Pons (tissue), 1 donor: ENCODE measurements around the gene TMEM178B.
"Not testable (repeated sequence)": the region's sequence is repeated elsewhere in the genome, so short reads cannot be mapped to it uniquely, and the experiment has no call there.

Experiments
- DNase-seq: peaks from one replicate; pipeline ENCODE4 v3.0.0-alpha.2; 2016; ENCODE audit warnings: low spot score

TMEM178B gene

DNA sequence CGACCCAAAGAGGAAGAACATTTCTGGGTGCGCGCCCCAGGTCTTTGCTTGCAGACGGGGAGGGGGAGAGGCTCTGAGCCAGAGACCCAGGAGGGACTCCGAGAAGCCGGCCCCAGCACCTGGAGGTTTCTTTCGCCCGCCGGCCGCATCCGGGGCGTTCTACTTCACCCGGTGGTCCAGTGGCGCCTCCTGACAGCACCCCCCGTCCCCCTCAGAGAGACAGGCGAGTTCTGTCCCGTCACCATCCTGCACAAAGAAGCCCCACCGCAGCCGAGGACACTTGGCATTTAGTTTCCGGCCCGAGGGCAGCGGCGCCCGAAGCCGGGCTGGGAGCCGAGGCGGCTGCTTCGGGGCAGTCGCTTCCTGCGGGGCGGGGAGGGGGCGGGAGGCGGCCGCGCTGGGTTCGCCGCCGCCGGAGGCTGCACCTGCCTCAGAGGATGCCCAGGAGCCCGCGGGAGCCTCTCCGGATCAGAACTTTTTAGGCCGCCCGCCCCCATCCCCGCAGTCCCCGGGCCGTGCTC, at the start of gene TMEM178B:
TMEM178B (plus strand) TSS at position 424 of the 521 bp plus-strand sequence.
- DNase-seq: no peak

DNA sequence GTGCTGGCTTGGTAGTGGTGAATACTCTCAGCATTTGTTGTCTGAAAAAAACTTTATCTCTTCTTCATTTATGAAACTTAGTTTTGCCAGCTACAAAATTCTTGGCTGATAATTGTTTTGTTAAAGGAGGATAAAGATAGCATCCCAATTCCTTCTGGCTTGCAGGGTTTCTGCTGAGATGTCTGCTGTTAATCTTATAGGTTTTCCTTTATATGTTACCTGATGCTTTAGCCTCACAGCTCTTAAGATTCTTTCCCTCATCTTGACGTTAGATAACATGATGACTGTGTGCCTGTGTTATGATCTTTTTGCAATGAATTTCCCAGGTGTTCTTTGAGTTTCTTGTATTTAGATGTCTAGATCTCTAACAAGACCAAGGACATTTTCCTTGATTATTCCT, 49.2 kb upstream of the TMEM178B start:
- DNase-seq: no peak

DNA sequence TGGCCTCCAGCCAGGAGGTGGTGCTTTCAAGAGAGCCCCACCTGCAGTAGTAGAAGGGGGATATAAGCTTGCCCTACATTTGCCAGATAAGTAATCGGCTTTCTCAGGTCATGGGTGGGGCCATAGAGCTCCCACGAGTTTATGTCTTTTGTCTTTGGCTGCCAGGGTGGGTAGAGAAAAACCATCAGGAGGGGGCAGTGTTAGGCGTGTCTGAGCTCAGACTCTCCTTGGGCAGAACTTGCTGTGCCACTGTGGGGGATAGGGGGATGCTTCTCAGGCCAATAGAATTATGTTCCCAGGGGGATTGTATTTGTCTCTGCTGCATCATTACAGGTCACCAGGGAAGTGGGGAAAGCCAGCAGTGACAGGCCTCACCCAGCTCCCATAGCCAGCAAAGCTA, 46.8 kb upstream of the TMEM178B start:
- no peak for DNase-seq

DNA sequence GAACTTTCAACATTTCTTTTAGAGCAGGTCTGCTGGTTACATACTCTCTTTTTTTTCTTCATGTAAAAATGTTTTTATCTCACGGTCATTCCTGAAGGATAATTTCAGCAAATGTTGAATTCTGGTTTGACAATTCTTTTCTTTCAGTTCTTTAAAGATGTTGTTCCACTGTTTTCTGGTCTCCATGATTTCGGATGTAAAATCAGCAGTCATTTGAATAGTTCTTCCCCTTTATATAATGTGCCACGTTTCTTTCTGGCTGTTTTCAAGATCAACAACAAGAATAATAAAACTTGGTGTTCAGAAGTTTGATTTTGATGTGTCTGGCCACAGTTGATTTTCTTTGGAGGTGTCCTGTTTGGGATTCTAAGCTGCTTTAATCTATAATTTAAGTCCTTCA, 45.1 kb upstream of the TMEM178B start:
- DNase-seq: no peak

DNA sequence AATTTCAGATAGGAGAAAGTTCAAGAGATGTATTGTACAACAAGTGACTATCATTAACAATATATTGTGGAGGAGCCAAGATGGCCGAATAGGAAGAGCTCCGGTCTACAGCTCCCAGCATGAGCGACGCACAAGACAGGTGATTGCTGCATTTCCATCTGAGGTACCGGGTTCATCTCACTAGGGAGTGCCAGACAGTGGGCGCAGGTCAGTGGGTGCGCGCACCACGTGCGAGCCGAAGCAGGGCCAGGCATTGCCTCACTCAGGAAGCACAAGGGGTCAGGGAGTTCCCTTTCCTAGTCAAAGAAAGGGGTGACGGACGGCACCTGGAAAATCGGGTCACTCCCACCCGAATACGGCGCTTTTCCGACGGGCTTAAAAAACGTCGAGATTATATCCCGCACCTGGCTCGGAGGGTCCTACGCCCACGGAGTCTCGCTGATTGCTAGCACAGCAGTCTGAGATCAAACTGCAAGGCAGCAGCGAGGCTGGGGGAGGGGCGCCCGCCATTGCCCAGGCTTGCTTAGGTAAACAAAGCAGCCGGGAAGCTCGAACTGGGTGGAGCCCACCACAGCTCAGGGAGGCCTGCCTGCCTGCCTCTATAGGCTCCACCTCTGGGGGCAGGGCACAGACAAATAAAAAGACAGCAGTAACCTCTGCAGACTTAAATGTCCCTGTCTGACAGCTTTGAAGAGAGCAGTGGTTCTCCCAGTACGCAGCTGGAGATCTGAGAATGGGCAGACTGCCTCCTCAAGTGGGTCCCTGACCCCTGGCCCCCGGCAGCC, 41.1 kb upstream of the TMEM178B start:
- not testable (repeated sequence) for DNase-seq

DNA sequence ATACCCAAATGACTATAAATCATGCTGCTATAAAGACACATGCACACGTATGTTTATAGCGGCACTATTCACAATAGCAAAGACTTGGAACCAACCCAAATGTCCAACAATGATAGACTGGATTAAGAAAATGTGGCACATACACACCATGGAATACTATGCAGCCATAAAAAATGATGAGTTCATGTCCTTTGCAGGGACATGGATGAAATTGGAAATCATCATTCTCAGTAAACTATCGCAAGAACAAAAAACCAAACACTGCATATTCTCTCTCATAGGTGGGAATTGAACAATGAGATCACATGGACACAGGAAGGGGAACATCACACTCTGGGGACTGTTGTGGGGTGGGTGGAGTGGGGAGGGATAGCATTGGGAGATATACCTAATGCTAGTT, 35.8 kb upstream of the TMEM178B start:
- not testable (repeated sequence) for DNase-seq

DNA sequence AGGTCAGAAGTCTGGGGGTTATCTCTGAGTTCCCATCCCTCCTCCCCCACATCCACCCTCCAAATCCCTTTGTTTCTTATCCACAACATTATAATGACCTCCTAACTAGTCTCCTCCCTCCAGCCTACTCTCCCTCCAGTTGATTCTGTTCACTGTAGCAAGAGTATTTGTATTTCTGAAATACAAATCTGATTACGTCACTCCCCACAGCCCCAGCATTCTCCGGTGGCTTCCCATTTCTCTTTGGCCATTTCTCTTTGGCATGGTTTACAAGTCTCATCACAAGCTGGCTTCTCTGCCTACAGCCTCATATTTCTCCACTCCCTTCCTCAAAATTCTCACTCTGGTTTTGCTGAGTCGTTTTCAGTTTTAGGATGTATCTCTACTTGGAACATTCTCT, 34.5 kb upstream of the TMEM178B start:
- DNase-seq: no peak

DNA sequence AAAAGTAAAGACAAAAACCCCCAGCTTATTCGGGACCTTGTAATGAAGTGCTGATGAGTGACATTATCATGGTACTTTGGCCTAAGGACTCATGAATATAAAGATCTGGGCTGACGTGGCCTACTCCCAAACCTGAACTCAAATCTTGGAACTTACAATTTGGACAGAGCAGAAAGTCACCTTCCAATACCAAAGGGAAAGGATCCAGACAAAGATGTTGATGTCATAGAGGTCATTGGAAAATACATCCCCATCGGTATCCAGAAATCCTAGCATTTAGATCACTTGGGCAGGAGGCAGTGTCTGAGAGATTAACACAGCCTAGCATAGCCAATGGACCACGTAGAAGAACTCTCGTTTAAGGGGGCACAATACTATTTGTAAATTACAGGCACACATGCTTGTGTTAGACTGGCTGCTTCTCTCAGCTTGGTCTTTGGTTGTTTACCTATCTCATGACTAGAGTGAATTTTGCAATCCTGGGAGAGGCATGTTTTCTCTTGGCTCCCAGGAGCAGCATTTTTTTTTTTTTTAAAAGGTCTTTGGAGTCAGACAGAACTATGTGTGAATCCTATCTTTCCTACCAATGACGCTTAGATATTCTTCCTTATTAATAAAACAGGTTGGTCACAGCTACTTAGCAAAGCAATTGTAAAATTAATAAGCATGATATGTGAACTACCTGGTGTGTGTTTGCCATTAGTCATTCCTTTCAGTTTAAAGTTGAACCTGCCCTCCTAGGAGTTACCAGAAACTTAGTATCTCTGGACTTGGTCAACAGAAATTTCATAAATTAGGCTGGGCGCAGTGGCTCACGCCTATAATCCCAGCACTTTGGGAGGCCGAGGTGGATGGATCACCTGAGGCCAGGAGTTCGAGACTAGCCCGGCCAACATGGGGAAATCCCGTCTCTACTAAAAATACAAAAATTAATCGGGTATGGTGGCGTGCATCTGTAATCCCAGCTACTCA, 31.4 kb upstream of the TMEM178B start:
- DNase-seq: no peak

DNA sequence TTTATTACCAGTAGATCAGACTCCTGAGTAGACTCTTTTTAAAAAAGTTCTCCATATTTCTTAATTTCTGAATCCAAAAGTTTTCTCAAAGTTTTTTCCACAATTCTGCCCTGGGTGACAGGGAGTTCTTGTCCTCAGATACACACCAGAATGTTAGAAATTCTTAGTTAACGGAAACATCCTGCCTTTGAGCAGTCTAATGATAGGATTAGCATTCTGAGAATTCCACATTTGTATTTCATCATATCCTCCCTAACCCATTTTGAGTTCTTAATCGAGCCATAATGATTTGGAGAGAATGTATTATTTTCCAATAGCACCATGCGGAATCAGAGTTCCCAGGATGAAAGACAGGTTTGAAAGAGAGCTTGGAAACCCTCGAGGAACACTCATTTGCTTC, 30.2 kb upstream of the TMEM178B start:
- no peak for DNase-seq

DNA sequence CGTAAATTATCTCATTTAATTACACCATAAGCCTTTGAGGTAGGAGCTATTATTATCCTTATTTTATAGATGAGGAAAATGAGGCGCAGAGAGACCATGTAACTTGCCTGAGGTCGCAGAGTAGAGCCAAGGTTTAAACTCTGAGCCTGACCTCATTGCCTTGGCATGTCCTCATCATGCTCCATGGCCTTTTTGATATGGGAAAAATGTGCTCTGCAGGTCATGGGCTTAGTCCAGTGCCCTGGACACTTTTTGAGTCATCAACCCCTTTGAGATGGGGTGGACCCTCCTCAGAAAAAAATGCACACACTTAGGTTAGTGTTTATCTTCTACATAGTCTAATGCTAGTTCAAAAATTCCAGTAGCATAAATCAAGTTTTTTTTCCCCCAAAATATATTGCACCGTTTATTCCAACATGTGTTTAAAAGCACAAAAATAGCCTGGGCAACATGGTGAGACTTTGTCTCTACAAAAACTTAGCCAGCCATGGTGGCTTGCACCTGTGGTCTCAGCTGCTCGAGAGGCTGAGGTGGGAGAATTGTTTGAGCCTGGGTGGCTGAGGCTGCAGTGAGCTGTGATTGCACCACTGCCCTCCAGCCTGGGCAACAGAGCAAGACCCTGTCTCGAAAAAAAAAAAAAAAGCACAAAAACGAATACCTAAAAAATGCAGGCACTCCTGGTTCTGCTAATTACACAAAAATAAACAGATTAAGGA, 28.6 kb upstream of the TMEM178B start:
- DNase-seq: no peak

DNA sequence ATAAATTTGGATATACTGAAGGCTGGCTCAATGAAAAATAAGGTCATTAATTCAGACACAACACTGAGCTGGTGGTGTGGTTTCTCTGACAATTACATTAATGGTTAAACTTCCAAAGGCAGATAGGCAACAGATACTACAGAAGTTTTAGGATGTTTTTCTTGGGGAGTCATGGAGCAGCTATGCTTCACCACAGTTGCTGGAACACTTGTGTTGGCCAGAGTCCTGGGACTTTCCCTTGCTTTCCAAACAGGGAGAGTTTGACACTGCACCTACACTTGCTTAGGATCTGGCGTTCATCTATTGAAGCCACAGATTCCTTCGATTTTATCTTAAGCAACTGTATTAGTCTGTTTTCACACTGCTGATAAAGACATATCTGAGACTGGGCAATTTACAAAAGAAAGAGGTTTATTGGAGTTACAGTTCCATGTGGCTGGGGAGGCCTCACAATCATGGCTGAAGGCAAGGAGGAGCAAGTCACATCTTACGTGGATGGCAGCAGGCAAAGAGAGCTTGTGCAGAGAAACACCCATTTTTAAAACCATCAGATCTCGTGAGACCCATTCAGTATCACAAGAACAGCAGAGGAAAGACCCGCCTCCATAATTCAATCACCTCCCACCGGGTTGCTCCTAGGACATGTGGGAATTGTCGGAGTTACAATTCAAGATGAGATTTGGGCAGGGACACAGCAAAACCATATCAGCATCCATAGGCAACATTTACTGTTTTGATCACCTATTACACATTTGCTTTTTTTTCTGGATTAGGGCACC, 27.8 kb upstream of the TMEM178B start:
- DNase-seq: no peak

DNA sequence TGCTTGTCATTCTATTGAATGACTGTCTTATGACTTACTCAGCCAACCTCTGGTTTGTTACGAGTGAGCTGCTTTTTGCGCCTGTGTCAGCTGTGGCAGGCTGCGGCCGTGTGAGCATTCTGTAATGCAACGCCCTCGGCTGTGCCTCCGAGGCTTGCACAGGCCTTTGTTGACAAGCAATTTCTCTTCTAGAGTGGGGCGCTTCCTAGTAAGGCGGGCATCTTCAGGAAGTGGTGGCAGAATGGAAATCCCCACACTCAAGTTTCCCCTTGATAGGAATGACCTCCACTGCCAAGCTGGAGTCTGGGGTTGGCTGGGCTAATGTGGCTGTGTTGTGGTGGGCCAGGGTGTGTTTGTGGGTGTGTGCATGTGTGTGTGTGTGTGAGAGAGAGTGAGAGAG, 20.2 kb upstream of the TMEM178B start:
- no peak for DNase-seq

DNA sequence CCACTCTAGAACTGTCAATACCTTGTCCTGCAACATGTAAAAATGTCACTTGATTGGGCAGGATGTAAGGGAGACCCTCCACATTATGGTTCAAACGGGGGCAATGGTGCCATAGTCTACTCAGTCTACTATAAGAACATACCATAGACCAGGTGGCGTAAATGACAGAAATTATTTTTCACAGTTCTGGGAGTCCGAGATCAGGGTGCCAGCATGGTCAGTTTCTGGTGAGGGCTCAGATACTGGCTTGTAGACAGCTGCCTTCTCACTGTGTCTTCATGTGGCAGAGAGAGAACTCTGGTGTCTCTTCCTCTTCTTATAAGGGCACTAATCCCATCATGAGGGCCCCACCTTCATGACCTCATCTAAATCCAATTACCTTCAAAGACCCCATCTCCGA, 18.7 kb upstream of the TMEM178B start:
- no peak for DNase-seq

DNA sequence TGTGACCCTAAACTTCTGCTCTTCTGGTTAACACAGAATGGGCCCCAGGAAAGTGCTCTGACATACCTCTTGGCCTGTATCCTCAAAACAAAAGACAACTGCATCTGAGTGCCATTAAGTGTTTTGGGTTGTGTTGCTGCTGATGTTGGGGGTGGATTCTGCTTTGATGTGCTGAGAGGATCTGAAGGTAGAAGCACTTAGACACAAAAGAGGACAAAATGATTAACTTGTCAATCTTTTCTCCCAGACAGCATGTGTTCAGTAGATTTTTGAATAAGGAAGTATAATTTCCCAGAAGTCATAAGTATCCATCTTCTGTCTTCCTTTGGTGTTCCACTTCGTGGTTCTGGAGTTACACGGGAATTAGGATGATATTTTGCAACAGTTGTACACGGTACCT, 16.1 kb upstream of the TMEM178B start:
- DNase-seq: no peak

DNA sequence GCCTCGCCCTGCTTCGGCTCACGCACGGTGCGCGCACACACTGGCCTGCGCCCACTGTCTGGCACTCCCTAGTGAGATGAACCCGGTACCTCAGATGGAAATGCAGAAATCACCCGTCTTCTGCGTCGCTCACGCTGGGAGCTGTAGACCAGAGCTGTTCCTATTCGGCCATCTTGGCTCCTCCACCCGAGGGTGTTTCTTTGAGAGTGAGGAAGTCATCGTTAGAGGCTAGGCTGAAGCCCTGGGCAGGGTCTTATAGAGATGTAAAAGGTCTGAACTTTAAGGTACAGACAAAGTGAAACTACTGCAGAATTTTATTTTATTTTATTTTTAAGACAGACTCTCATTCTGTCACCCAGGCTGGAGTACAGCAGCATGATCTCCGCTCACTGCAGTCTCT, 6.0 kb upstream of the TMEM178B start:
- DNase-seq: not testable (repeated sequence)

DNA sequence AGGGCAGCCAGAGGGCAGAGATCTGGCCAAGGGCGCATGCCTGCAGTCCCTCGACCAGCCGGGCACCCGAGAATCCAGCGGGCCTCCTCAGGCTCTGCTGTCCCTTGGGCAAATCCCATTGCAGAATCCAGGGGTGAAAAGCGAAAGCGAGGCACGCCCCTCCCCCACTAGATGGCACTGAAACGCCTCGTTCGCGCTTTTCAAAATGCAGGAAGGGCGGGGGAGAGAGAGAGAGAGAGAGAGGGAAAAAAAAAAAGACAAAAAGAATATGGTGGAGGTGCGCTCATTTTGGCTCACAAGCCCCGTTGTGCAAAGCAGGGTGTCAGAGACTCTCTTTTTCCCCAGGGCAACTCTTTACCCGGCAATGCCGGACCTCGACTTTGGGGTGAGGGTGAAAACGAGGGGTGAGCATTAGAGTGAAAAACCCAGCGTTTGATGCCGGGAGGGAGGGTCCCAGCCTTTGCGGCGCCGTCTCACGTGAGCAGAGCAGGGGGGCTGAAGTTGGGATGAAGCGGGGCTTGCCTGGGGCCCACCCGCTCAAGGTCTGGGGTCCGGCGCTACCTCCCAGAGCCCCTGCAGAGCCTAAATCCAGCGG, 2.5 kb upstream of the TMEM178B start:
- DNase-seq: peak; percentile 79

DNA sequence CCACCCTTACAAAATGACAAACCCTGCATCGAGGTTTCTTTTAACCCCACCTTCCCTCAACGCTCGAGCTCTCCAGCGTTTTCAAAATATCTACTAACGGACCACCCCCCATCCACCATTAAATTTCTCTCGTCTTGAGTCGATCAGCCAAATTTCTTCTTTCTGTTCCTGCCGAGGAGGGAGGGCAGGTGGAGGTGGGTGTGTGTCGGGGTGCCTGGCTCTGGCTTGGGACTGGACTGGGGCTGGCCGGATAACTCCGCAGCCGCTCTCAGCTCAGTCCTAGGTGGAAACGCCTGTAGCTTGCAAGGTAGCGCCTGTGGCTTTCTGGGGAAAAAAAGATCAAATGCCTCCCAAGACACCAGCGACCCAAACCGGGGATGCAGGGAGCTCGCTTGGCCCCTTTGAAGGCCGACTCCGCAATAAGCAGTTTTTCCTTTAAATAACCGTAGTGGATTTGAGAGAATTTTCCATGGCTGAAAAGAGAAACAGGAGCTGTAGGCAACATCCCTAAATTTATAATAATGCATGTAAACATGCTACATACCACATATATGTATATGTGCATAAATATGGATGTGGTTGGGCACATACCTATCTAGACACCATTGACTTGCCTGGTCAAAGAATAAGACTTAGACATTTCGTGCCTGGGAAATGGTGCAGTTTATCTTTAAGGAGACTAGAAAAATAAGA, 1.9 kb upstream of the TMEM178B start:
- DNase-seq: no peak

DNA sequence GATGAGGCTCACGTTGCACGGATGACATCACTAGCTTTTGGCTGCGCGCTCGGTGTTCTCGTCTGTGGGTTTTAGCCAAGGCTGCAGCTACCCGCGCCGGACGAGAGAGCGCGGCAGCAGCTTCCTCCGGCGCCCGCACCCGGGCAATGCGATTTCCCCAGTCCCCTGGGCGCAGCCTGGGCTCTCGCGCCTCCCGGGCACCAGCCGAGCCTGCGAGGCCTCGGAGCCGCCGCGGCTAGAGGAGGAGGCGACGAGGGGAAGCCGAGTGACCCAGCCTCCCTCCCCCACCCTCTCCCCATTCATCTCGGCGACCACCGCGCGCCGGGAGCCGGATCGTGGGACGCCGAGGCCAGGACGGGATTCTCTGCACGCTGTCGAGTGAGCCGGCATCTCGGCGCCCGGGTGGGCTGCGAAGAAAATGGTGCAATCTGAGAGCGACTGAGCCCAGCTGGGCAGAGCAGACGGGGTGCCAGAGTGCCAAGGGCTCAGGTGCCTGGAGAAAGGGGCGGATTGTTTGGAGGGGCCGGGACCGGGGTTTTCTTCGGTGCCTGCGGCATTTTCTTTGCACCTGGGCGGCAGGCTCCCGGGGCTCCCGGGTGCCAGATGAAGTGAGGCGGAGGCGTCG, 1.2 kb upstream of the TMEM178B start:
- DNase-seq: peak; percentile 89

DNA sequence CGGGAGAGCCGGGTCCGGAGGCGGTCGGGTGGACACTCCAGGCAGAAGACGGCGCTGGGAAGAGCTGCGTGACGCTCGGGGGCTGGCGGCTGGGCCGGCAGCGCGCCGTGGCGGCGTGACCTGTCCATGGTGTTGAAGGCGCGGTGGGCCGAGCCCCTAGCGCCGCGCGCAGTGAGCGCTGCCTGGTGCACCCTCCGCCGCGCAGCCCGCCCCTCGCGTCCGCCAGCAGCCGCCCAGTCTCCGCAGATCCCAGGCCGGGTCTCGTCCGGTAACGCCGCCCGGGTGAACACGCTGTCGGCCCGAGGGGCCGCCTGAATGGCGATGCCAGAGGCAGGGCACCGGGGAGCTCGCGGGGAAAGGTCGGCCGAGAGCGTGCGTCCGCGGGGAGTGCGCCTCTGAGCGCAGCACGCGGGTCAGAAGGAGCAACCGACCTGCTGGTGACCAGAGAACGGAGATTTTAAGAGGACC, 657 bp upstream of the TMEM178B start:
- no peak for DNase-seq
